ENCODE measurements around the gene LPAR3.

DNA sequence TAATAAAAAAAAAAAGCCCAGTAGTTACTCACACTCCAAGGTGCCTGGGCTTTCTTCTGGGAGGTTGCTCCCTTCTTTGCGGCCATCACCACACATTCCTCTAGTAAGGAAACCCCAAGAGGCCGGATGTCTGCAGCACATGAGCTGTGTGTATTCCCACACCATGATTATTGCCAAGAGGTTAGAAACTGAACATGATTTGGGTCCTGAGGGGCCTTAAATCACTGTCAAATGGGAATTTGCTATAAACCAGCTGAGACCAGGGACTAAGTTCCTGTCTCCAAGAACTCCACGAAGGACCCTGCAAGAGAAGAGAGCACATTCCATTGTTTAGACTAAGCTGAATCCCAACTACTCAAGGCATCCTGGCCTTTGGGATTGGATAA, 117.5 kb downstream of the LPAR3 start:
- TF ChIP-seq, protein P1, sequence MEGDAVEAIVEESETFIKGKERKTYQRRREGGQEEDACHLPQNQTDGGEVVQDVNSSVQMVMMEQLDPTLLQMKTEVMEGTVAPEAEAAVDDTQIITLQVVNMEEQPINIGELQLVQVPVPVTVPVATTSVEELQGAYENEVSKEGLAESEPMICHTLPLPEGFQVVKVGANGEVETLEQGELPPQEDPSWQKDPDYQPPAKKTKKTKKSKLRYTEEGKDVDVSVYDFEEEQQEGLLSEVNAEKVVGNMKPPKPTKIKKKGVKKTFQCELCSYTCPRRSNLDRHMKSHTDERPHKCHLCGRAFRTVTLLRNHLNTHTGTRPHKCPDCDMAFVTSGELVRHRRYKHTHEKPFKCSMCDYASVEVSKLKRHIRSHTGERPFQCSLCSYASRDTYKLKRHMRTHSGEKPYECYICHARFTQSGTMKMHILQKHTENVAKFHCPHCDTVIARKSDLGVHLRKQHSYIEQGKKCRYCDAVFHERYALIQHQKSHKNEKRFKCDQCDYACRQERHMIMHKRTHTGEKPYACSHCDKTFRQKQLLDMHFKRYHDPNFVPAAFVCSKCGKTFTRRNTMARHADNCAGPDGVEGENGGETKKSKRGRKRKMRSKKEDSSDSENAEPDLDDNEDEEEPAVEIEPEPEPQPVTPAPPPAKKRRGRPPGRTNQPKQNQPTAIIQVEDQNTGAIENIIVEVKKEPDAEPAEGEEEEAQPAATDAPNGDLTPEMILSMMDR (IDR thresholded peaks at IDR 0.05; ENCODE audit: insufficient read depth, low read length, poor library complexity, severe bottlenecking), result no peak
- no peak for TF ChIP-seq EZH2phosphoT487 (conservative IDR thresholded peaks at IDR 0.05; ENCODE audit: low read length)

Measured in SU-DHL-6 (cell line).